Activated naive CD4-positive, alpha-beta T cell treated with anti-CD3 and anti-CD28 coated beads for 36 hours (primary cell): Measurements from ENCODE around the gene FEM1A. TPM values are rescaled to one million over a fixed set of nuclear protein-coding genes. Genes with fewer than 3 reads are reported as not detected.
A peak's percentile ranks its signal among the peaks of the same experiment; 100 is the strongest.
"Not testable (repeated sequence)": the region's sequence is repeated elsewhere in the genome, so short reads cannot be mapped to it uniquely, and the experiment has no call there.

Experiments
- CTCF ChIA-PET: fragments of 350-600 bp; sonication (Branson Sonifier 250); formaldehyde crosslinking; loops from one replicate; lab custom pipeline; 2021; ENCODE audit warnings: antibody characterized with exemption; lab: Charles Lee
- DNase-seq: peaks from one replicate; pipeline ENCODE4 v3.0.0-alpha.2; 2020
- H3K27ac Mint-ChIP-seq: one replicate; pipeline ENCODE4 v1.8.0; 2021; ENCODE audit warnings: mild to moderate bottlenecking, mixed read lengths
- H3K27me3 Mint-ChIP-seq: one replicate; pipeline ENCODE4 v1.8.0; 2021; ENCODE audit warnings: low read depth, mixed read lengths
- H3K36me3 Mint-ChIP-seq: one replicate; pipeline ENCODE4 v1.8.0; 2021; ENCODE audit warnings: low read depth, mixed read lengths
- H3K4me1 Mint-ChIP-seq: one replicate; pipeline ENCODE4 v1.8.0; 2021; ENCODE audit warnings: low read depth, mixed read lengths
- H3K4me3 Mint-ChIP-seq: one replicate; pipeline ENCODE4 v1.8.0; 2021; ENCODE audit warnings: mild to moderate bottlenecking, moderate library complexity, mixed read lengths
- H3K9me3 Mint-ChIP-seq: one replicate; pipeline ENCODE4 v1.8.0; 2021; ENCODE audit warnings: mixed read lengths
- intact Hi-C: fragments of 100-400 bp; cut with micrococcal nuclease; formaldehyde crosslinking; loops from one replicate; pipeline ENCODE4 v1.15.1; 2023
- total RNA-seq, 2 experiments: library from RNA; stranded (reverse); gene quantifications; one replicate each; pipeline ENCODE4 v1.2.3, GENCODE V29; 2021

Gene FEM1A
- total RNA-seq, 2 experiments from 2014 or later, result 8.1 to 9.1 TPM

DNA sequence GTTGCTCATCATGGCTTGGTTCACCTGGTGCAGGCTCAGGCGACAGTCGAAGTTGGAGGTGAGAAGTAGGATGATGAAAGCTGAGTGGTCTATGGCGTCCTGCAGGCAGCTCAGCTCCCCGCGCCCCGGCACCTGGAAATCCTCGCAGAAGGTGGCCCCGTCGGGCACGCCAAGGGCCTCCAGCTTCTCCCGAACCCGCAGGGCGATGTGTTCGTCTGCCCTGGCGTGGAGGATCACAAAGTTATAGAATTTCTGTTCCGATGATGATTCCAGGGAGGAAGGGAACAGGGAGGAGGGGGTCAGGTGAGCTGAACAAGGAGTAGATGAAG lies 25.4 kb downstream of the FEM1A start:
- peaks cover 9% of the 10 kb centered on the region for H3K36me3 Mint-ChIP-seq
- intact Hi-C loops, result no loop called here
- no peaks in the 10 kb centered on the region for H3K27me3 Mint-ChIP-seq

DNA sequence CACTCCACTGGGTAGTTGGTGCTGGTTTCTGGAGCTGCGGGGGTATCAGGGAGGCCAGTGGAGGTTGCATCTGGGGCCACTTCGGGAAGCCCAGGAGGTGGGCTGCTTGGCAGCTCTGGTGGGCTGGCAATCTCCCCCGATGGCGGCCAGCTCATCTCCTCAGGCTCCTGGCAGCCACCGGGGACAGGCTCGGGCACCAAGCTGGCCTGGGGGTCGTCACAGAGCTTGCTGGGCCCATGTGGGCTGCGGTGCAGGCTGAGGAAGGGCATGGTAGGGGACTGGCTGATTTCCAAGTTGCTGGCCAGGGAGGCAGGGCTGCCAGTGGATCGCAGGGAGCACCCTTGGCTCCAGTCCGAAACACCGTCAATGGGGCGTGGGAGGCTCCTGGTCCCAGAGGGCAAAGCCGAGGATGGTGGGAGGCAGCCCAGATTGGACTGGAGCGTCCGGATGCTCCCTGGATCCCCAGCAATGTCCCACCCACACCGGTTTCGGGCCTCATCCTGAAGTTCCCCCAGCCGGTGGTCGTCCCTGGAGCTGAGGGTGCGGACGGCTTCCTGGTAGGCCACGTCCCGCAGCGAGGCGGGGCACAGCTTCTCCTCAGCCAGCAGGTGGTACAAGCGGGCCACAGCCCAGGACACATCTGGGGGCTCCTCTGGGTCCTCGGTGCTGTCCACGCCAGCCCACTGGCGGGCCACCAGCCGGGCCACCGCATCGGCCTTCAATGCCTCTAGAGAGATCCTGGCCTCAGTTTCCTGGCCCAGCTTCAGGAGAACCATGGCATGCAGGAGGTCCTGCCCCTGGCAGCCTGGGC lies 26.1 kb downstream of the FEM1A start:
- Mint-ChIP-seq H3K9me3 (peaks cover 1% of the 10 kb centered on the region), H3K4me3 (no peak overlapping the region), H3K36me3 (peaks cover 9% of the 10 kb centered on the region), H3K27me3 (no peaks in the 10 kb centered on the region), H3K27ac (no peak overlapping the region), H3K4me1 (peaks cover 13% of the 10 kb centered on the region)
- intact Hi-C loops, result no loop called here
- CTCF ChIA-PET, result interaction anchor here (0.6 to 2.2 kb wide), 5 partner anchors 8 to 213 kb away, joined by 3 to 11 read pairs (median 4); no protein-coding TSS in a partner anchor
- DNase-seq, result no peak

More for the DNA sequence above, 25.4 kb downstream of the FEM1A start:
- no peak overlapping the region for H3K4me3 Mint-ChIP-seq
- DNase-seq, result no peak
- H3K27ac Mint-ChIP-seq, result no peak overlapping the region
- H3K4me1 Mint-ChIP-seq, result peaks cover 13% of the 10 kb centered on the region
- CTCF ChIA-PET, result interaction anchor here (0.6 to 2.2 kb wide), 3 partner anchors 7 to 15 kb away, joined by 3 to 11 read pairs (median 4); no protein-coding TSS in a partner anchor
- H3K9me3 Mint-ChIP-seq, result peaks cover 1% of the 10 kb centered on the region

GRCh38 chr19:4821265-4821664 lies 29.7 kb downstream of the FEM1A start:
- peaks cover 6% of the 10 kb centered on the region for H3K36me3 Mint-ChIP-seq
- CTCF ChIA-PET, result no interaction called here

GRCh38 chr19:4822354-4822753 lies 30.8 kb downstream of the FEM1A start:
- intact Hi-C loops, DNase-seq, H3K36me3 Mint-ChIP-seq, H3K4me3 Mint-ChIP-seq, H3K9me3 Mint-ChIP-seq, H3K27me3 Mint-ChIP-seq, H3K27ac Mint-ChIP-seq, H3K4me1 Mint-ChIP-seq: not testable (repeated sequence)
- CTCF ChIA-PET, result interaction anchor here (0.6 to 8.4 kb wide), 7 partner anchors 10 to 186 kb away, joined by 3 to 58 read pairs (median 4); no protein-coding TSS in a partner anchor

More at GRCh38 chr19:4821265-4821664, 29.7 kb downstream of the FEM1A start:
- no peak overlapping the region for H3K4me3 Mint-ChIP-seq
- no peaks in the 10 kb centered on the region for H3K9me3 Mint-ChIP-seq
- no peak overlapping the region for H3K27ac Mint-ChIP-seq
- H3K27me3 Mint-ChIP-seq, result no peaks in the 10 kb centered on the region
- H3K4me1 Mint-ChIP-seq, result no peaks in the 10 kb centered on the region
- intact Hi-C loops, result no loop called here
- DNase-seq, result no peak

DNA sequence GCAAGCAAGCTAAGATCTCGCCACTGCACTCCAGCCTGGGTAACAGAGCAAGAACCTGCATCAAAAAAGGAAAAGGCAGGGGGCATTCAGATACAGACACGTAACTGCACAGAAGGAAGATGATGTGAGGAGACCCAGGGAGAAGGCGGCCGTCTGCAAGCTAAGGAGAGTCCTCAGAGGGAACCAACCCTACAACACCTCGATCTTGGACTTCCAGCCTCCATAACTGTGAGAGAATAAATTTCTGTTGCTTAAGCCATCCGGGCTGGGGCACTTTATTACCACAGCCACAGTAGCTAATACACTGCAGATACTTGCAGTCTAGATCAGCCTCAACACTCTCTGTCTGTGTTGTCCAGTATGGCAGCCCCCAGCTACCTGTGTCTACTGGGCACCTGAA lies 32.0 kb downstream of the FEM1A start:
- CTCF ChIA-PET, result interaction anchor here (0.6 to 8.4 kb wide), 8 partner anchors 12 to 208 kb away, joined by 3 to 58 read pairs (median 4); no protein-coding TSS in a partner anchor
- intact Hi-C loops, result no loop called here
- Mint-ChIP-seq H3K27ac (no peak overlapping the region), H3K4me3 (no peak overlapping the region), H3K36me3 (peaks cover 2% of the 10 kb centered on the region), H3K27me3 (no peaks in the 10 kb centered on the region), H3K9me3 (no peaks in the 10 kb centered on the region), H3K4me1 (peaks cover 1% of the 10 kb centered on the region)
- no peak for DNase-seq

DNA sequence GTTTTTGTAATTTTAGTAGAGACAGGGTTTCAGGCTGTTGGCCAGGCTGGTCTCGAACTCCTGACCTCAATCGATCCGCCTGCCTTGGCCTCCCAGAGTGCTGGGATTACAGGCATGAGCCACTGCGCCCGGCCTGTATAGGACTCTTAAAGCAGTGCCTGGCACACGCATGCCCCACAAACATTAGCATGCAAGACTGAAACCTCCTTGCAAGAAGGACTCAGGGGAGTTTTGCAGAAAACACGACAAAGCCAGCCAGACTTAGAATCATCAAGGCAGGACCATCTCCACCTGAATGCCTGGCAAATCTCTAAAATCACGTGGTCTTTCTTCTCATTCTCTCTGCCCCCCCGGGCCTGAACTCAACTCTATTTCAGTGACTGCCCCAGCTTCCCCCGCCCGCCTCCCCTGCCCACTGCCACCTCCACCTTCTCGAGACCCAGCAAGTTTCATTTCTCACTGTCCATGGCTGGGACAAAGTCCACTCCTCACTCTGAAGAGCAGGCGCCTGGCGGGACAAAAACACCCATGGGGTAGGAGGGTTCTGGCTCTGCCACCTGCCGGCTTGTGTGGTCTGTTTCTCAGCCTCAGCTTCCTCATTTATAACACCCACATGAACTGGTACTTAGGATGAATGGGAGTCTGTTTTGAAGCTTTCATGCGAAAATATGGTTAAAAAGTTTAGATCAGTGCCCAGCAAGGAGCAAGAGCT lies 37.6 kb downstream of the FEM1A start:
- Mint-ChIP-seq H3K4me3 (peak overlapping the region; percentile 64), H3K4me1 (peaks cover 20% of the 10 kb centered on the region), H3K27ac (peak overlapping the region; percentile 37), H3K9me3 (no peaks in the 10 kb centered on the region), H3K36me3 (peaks cover 7% of the 10 kb centered on the region), H3K27me3 (no peaks in the 10 kb centered on the region)
- peak; percentile 26 for DNase-seq
- intact Hi-C loops, result no loop called here
- CTCF ChIA-PET, result interaction anchor here (0.6 to 8.4 kb wide), 5 partner anchors 12 to 47 kb away, joined by 3 to 58 read pairs (median 3); no protein-coding TSS in a partner anchor

- Mint-ChIP-seq H3K4me1 (peaks cover 20% of the 10 kb centered on the region), H3K27me3 (no peaks in the 10 kb centered on the region), H3K4me3 (peak overlapping the region; percentile 86), H3K36me3 (peaks cover 7% of the 10 kb centered on the region), H3K9me3 (no peaks in the 10 kb centered on the region), H3K27ac (peak overlapping the region; percentile 85)
- CTCF ChIA-PET, result interaction anchor here (0.7 to 2.2 kb wide), 4 partner anchors 20 to 29 kb away, joined by 3 to 8 read pairs (median 4); no protein-coding TSS in a partner anchor
- DNase-seq, result no peak
- intact Hi-C loops, result loop anchor here (2.0 kb wide), 1 partner anchor 16 kb away; no protein-coding TSS in a partner anchor
Measured at GRCh38 chr19:4830332-4830731, 38.8 kb downstream of the FEM1A start.

- intact Hi-C loops, result loop anchor here (2.0 kb wide), 1 partner anchor 16 kb away; no protein-coding TSS in a partner anchor
- Mint-ChIP-seq H3K27me3 (no peaks in the 10 kb centered on the region), H3K4me1 (peaks cover 20% of the 10 kb centered on the region), H3K9me3 (no peaks in the 10 kb centered on the region), H3K4me3 (peak overlapping the region; percentile 86), H3K36me3 (peaks cover 7% of the 10 kb centered on the region), H3K27ac (peak overlapping the region; percentile 85)
- no peak for DNase-seq
- CTCF ChIA-PET, result interaction anchor here (0.6 to 2.2 kb wide), 6 partner anchors 19 to 56 kb away, joined by 3 to 8 read pairs (median 4); no protein-coding TSS in a partner anchor
Measured at GRCh38 chr19:4830768-4831265, 39.3 kb downstream of the FEM1A start.

GRCh38 chr19:4831304-4831978 lies 39.9 kb downstream of the FEM1A start, which contains the start of gene TICAM1:
TICAM1 (minus strand) TSS chr19:4831712; CDS start chr19:4818377, 13,335 bp downstream.
- CTCF ChIA-PET, result interaction anchor here (0.6 to 2.2 kb wide), 6 partner anchors 9 to 56 kb away, joined by 3 to 8 read pairs (median 4); no protein-coding TSS in a partner anchor
- no peaks in the 10 kb centered on the region for H3K9me3 Mint-ChIP-seq
- peak within 1 kb of the TSS; percentile 86 for H3K4me3 Mint-ChIP-seq
- H3K36me3 Mint-ChIP-seq, result peaks cover 7% of the 10 kb centered on the region
- DNase-seq, result peak; percentile 86
- peaks cover 20% of the 10 kb centered on the region for H3K4me1 Mint-ChIP-seq
- no peaks in the 10 kb centered on the region for H3K27me3 Mint-ChIP-seq
- H3K27ac Mint-ChIP-seq, result peak within 1 kb of the TSS; percentile 85
- intact Hi-C loops, result loop anchor here (2.0 kb wide), 1 partner anchor 17 kb away; no protein-coding TSS in a partner anchor

GRCh38 chr19:4831979-4832340 lies 40.4 kb downstream of the FEM1A start:
- Mint-ChIP-seq H3K27ac (peak overlapping the region; percentile 85), H3K4me3 (peak overlapping the region; percentile 86), H3K4me1 (peaks cover 20% of the 10 kb centered on the region)
- not testable (repeated sequence) for H3K9me3 Mint-ChIP-seq, H3K27me3 Mint-ChIP-seq, DNase-seq, H3K36me3 Mint-ChIP-seq
- intact Hi-C loops, result loop anchor here (2.0 kb wide), 1 partner anchor 17 kb away; no protein-coding TSS in a partner anchor
- CTCF ChIA-PET, result interaction anchor here (0.7 to 2.2 kb wide), 4 partner anchors 9 to 22 kb away, joined by 3 to 5 read pairs (median 4); no protein-coding TSS in a partner anchor

DNA sequence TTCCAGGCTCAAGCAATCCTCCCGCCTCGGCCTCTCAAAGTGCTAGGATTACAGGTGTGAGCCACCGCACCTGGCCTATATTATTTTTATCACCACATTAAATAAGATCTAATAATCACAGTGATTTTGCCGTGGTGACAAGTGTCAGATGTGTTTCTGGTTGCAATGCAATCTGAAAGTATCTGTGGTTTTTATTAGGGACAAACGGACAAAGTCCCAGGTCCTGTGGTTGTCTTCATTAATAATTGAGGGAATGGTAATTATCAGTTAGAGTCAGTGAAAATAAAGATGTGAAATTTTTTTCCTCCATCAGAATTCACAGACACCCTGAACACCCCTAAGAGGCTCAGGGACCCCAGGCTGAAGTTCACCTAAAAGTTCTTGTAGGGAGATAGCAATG lies 41.2 kb downstream of the FEM1A start:
- H3K27ac Mint-ChIP-seq, result peak overlapping the region; percentile 36
- H3K27me3 Mint-ChIP-seq, result no peaks in the 10 kb centered on the region
- H3K9me3 Mint-ChIP-seq, result no peaks in the 10 kb centered on the region
- peaks cover 7% of the 10 kb centered on the region for H3K36me3 Mint-ChIP-seq
- CTCF ChIA-PET, result no interaction called here
- intact Hi-C loops, result no loop called here
- peak overlapping the region; percentile 46 for H3K4me3 Mint-ChIP-seq
- no peak for DNase-seq
- H3K4me1 Mint-ChIP-seq, result peaks cover 20% of the 10 kb centered on the region
